ENCODE measurements around the gene EID2. TPM values are rescaled to one million over a fixed set of nuclear protein-coding genes. Genes with fewer than 3 reads are reported as not detected.

EID2 gene
- polyA plus RNA-seq, 1 of the 3 experiments (the other 2 are of a cell fraction), result 14.1 TPM

DNA sequence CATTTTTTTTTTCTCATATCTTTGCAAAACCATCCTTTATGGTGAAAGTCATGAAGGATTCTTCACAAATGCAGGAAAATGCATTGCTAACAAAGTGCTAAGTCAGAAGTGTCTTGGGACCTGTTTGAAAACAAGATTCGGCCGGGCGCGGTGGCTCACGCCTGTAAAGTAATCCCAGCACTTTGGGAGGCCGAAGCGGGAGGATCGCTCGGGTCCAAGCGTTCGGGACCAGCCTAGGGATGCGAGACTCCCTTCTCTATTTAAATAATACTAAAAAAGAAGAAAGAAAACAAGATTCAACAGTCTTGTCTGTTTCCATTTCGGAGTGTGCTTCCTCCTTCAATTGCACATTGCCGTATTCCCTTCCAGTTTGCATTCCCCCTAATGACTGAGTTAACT lies 8.1 kb downstream of the EID2 start:
- no peaks in the 10 kb centered on the region for H4K20me1 ChIP-seq (ENCODE audit: insufficient read depth)
- H3K27me3 ChIP-seq (ENCODE audit: insufficient read depth), result no peaks in the 10 kb centered on the region
- POLR2A ChIA-PET, result interaction anchor here (0.8 to 1.2 kb wide), 3 partner anchors 34 to 96 kb away, joined by 3 to 5 read pairs (median 4); partner anchors contain the start of gene RPS16
- no peak for TF ChIP-seq TAF1 (IDR thresholded peaks at IDR 0.05; ENCODE audit: borderline replicate concordance, low read depth, low read length)
- TF ChIP-seq, protein P1, sequence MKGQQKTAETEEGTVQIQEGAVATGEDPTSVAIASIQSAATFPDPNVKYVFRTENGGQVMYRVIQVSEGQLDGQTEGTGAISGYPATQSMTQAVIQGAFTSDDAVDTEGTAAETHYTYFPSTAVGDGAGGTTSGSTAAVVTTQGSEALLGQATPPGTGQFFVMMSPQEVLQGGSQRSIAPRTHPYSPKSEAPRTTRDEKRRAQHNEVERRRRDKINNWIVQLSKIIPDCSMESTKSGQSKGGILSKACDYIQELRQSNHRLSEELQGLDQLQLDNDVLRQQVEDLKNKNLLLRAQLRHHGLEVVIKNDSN (IDR thresholded peaks at IDR 0.05; ENCODE audit: borderline replicate concordance, low read depth), result no peak
- no peak for TF ChIP-seq MEF2A (IDR thresholded peaks at IDR 0.05; ENCODE audit: borderline replicate concordance, low read depth)
- TF ChIP-seq EZH2phosphoT487 (IDR thresholded peaks at IDR 0.05; ENCODE audit: borderline replicate concordance, low read depth), result no peak
- TF ChIP-seq, protein P2, sequence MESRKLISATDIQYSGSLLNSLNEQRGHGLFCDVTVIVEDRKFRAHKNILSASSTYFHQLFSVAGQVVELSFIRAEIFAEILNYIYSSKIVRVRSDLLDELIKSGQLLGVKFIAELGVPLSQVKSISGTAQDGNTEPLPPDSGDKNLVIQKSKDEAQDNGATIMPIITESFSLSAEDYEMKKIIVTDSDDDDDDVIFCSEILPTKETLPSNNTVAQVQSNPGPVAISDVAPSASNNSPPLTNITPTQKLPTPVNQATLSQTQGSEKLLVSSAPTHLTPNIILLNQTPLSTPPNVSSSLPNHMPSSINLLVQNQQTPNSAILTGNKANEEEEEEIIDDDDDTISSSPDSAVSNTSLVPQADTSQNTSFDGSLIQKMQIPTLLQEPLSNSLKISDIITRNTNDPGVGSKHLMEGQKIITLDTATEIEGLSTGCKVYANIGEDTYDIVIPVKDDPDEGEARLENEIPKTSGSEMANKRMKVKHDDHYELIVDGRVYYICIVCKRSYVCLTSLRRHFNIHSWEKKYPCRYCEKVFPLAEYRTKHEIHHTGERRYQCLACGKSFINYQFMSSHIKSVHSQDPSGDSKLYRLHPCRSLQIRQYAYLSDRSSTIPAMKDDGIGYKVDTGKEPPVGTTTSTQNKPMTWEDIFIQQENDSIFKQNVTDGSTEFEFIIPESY (IDR thresholded peaks at IDR 0.05; ENCODE audit: borderline replicate concordance, low read depth), result no peak
- TF ChIP-seq SMC3 (IDR thresholded peaks at IDR 0.05; ENCODE audit: low read depth, low read length), result no peak
- H3K9me2 ChIP-seq, result no peaks in the 10 kb centered on the region
- CTCF ChIA-PET, result interaction anchor here (0.7 to 6.5 kb wide), 32 partner anchors 8 to 135 kb away, joined by 3 to 96 read pairs (median 9); partner anchors contain the start of genes DLL3, EID2, PLEKHG2 and RPS16
- no peaks in the 10 kb centered on the region for H3K9me3 ChIP-seq
- DNase-seq, result no peak
- peaks cover 0 to 6% of the 10 kb centered on the region in 2 experiments for H3K36me3 ChIP-seq (replicated peaks in 1 of 2; ENCODE audit: control insufficient read depth in 1 of 2, insufficient read depth in 2 of 2, low read length in 1 of 2)
- 7% methylated on average over 14 of the region's 14 CpGs for WGBS (ENCODE audit: low lambda C conversion rate)
- peak overlapping the region; percentile 84 for H3K9ac ChIP-seq
- H2AFZ ChIP-seq (ENCODE audit: low read depth), result peak overlapping the region; percentile 68; the same call in 1 of the 2 replicates
- no peaks in the 10 kb centered on the region; a peak in 2 of 4 replicates for H3K4me1 ChIP-seq (ENCODE audit: control insufficient read depth in 1 of 2, insufficient read depth in 2 of 2, low read depth in 1 of 2, low read length in 1 of 2)
- peak overlapping the region; percentile 81 for H3K4me2 ChIP-seq
- peak overlapping the region in 1 of 2 experiments; percentile 54; a peak in 3 of 4 replicates for H3K27ac ChIP-seq (ENCODE audit: low read depth in 2 of 2, low read length in 1 of 2)
- peak overlapping the region; percentile 76 to 83 for H3K4me3 ChIP-seq (ENCODE audit: low read depth in 2 of 2, low read length in 1 of 2)
- peaks cover 42% of the 10 kb centered on the region for H3K79me2 ChIP-seq (ENCODE audit: insufficient read depth)
- H3F3A ChIP-seq (replicated peaks; ENCODE audit: insufficient read depth), result peaks cover 4% of the 10 kb centered on the region

DNA sequence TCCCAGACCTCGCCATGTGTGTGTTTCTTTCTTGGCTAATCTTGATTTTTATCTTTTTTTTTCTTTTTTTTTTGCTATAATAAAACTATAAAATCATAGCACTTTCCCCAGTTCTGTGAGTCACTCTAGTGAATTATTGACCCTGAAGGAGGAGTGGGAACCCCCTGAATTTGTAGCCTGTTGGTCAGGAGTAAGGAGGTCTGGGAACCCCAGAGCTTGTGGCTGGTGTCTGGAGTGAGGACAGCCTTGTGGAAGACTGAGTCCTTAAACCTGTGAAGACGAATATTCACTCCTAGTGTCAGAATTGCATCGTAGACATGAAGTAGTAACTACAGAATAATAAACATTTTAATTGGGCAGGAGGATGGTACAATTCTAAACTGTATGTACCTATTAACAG lies 14.8 kb downstream of the EID2 start:
- H3K4me3 ChIP-seq (ENCODE audit: low read depth in 2 of 2, low read length in 1 of 2), result no peak overlapping the region
- DNase-seq, result no peak
- ChIA-PET CTCF (interaction anchor here (1.5 to 2.2 kb wide), 3 partner anchors 8 to 51 kb away, joined by 5 to 7 read pairs (median 6); partner anchors contain the start of gene EID2B), POLR2A (no interaction called here)
- peaks cover 23% of the 10 kb centered on the region for H3K79me2 ChIP-seq (ENCODE audit: insufficient read depth)
- H4K20me1 ChIP-seq (ENCODE audit: insufficient read depth), result no peaks in the 10 kb centered on the region
- no peaks in the 10 kb centered on the region for H3K27me3 ChIP-seq (ENCODE audit: insufficient read depth)
- H3K9me2 ChIP-seq, result no peaks in the 10 kb centered on the region
- H3K4me2 ChIP-seq, result no peak overlapping the region
- no peak overlapping the region for H3K27ac ChIP-seq (ENCODE audit: low read depth in 2 of 2, low read length in 1 of 2)
- TF ChIP-seq TAF1 (IDR thresholded peaks at IDR 0.05; ENCODE audit: borderline replicate concordance, low read depth, low read length) (no peak), GABPA (IDR thresholded peaks at IDR 0.05; ENCODE audit: low read depth) (no peak), FOXJ3 (CRISPR knock-in tag; IDR thresholded peaks at IDR 0.05) (no peak)
- H3K9me3 ChIP-seq, result no peaks in the 10 kb centered on the region
- H3K4me1 ChIP-seq (ENCODE audit: control insufficient read depth in 1 of 2, insufficient read depth in 2 of 2, low read depth in 1 of 2, low read length in 1 of 2), result no peaks in the 10 kb centered on the region
- peaks cover 0 to 6% of the 10 kb centered on the region in 2 experiments for H3K36me3 ChIP-seq (replicated peaks in 1 of 2; ENCODE audit: control insufficient read depth in 1 of 2, insufficient read depth in 2 of 2, low read length in 1 of 2)
- H3K9ac ChIP-seq, result no peak overlapping the region
- H3F3A ChIP-seq (replicated peaks; ENCODE audit: insufficient read depth), result peaks cover 5% of the 10 kb centered on the region
- WGBS (ENCODE audit: low lambda C conversion rate), result 90% methylated on average over 3 of the region's 3 CpGs
- no peak overlapping the region for H2AFZ ChIP-seq (ENCODE audit: low read depth)
